WTC11 (cell line): ENCODE data around the gene COBL. TPM values are rescaled to one million over a fixed set of nuclear protein-coding genes. Genes with fewer than 3 reads are reported as not detected.

Experiments
- ATAC-seq: fragments of 200-7000 bp; cut with Tn5 transposase; 2 replicates; pipeline ENCODE4 v1.10.0; 2021; ENCODE audit warnings: mild to moderate bottlenecking, moderate library complexity
- CTCF ChIA-PET: fragments of 300-600 bp; sonication (Branson Sonifier 250); formaldehyde crosslinking; loops from one replicate; lab custom pipeline; 2021; ENCODE audit warnings: antibody characterized with exemption; lab: Charles Lee
- POLR2A ChIA-PET: fragments of 350-600 bp; sonication (Branson Sonifier 250); formaldehyde crosslinking; loops from one replicate; lab custom pipeline; 2021; ENCODE audit warnings: antibody characterized with exemption; lab: Charles Lee
- DNase-seq: peaks from one replicate; pipeline ENCODE4 v3.0.0; 2021; ENCODE audit warnings: low spot score
- H3K27ac Mint-ChIP-seq: 2 replicates; pipeline ENCODE4 v1.8.0; 2021; ENCODE audit warnings: mixed read lengths
- H3K27me3 Mint-ChIP-seq: 2 replicates; pipeline ENCODE4 v1.8.0; 2021; ENCODE audit warnings: low read depth, mild to moderate bottlenecking, moderate library complexity, mixed read lengths
- H3K36me3 Mint-ChIP-seq: 2 replicates; pipeline ENCODE4 v1.8.0; 2021; ENCODE audit warnings: mixed read lengths
- H3K4me1 Mint-ChIP-seq: 2 replicates; pipeline ENCODE4 v1.8.0; 2022; ENCODE audit warnings: mixed read lengths
- H3K4me3 Mint-ChIP-seq: 2 replicates; pipeline ENCODE4 v1.8.0; 2021; ENCODE audit warnings: mild to moderate bottlenecking, moderate library complexity, mixed read lengths
- H3K9me3 Mint-ChIP-seq: 2 replicates; pipeline ENCODE4 v1.8.0; 2021; ENCODE audit warnings: mixed read lengths
- ATF3 ChIP-seq: sonication (generic); formaldehyde crosslinking; conservative IDR thresholded peaks from 2 replicates; pipeline ENCODE4 v1.8.1; 2022; ENCODE audit warnings: mild to moderate bottlenecking, missing genetic modification reagents
- CBFB ChIP-seq: sonication (generic); formaldehyde crosslinking; IDR thresholded peaks from 2 replicates; pipeline ENCODE4 v1.8.1; 2022; ENCODE audit warnings: mild to moderate bottlenecking, low read depth, missing genetic modification reagents
- GRHL2 ChIP-seq: fragments of 250-450 bp; sonication (Bioruptor Pico); IDR thresholded peaks from 2 replicates; pipeline ENCODE4 v1.8.0; 2022; ENCODE audit warnings: mild to moderate bottlenecking, moderate library complexity; ENCODE audit not compliant: insufficient replicate concordance, severe bottlenecking
- HMGXB4 ChIP-seq: sonication (generic); formaldehyde crosslinking; IDR thresholded peaks from 2 replicates; pipeline ENCODE4 v1.8.1; 2023; ENCODE audit warnings: mild to moderate bottlenecking, moderate library complexity, missing genetic modification reagents
- JUN ChIP-seq: sonication (generic); formaldehyde crosslinking; IDR thresholded peaks from 2 replicates; pipeline ENCODE4 v1.8.0; 2023; ENCODE audit warnings: mild to moderate bottlenecking, missing genetic modification reagents
- KAT7 ChIP-seq: sonication (generic); formaldehyde crosslinking; IDR thresholded peaks from 2 replicates; pipeline ENCODE4 v1.8.1; 2023; ENCODE audit warnings: missing genetic modification reagents, mild to moderate bottlenecking, borderline replicate concordance
- MYBL2 ChIP-seq: sonication (generic); formaldehyde crosslinking; IDR thresholded peaks from 2 replicates; pipeline ENCODE4 v1.8.1; 2023; ENCODE audit warnings: mild to moderate bottlenecking, moderate library complexity, missing genetic modification reagents
- NFATC4 ChIP-seq: fragments of 250-450 bp; sonication (Bioruptor Pico); IDR thresholded peaks from 2 replicates; pipeline ENCODE4 v1.9.0; 2021; ENCODE audit warnings: mild to moderate bottlenecking
- NFYB ChIP-seq: sonication (generic); formaldehyde crosslinking; conservative IDR thresholded peaks from 2 replicates; pipeline ENCODE4 v1.8.0; 2022; ENCODE audit warnings: low read depth, missing genetic modification reagents
- NR2C2 ChIP-seq: sonication (generic); formaldehyde crosslinking; IDR thresholded peaks from 2 replicates; pipeline ENCODE4 v1.8.0; 2022; ENCODE audit warnings: mild to moderate bottlenecking, missing genetic modification reagents
- TCF7 ChIP-seq: sonication (generic); formaldehyde crosslinking; IDR thresholded peaks from 2 replicates; pipeline ENCODE4 v1.8.0; 2022; ENCODE audit warnings: mild to moderate bottlenecking, low read depth, missing genetic modification reagents, moderate library complexity
- TEAD1 ChIP-seq: sonication (generic); formaldehyde crosslinking; IDR thresholded peaks from 2 replicates; pipeline ENCODE4 v1.8.0; 2022; ENCODE audit warnings: mild to moderate bottlenecking, missing genetic modification reagents
- TEAD4 ChIP-seq: sonication (generic); formaldehyde crosslinking; IDR thresholded peaks from 2 replicates; pipeline ENCODE4 v1.8.0; 2022; ENCODE audit warnings: mild to moderate bottlenecking, missing genetic modification reagents
- ZNF121 ChIP-seq: sonication (generic); formaldehyde crosslinking; IDR thresholded peaks from 2 replicates; pipeline ENCODE4 v1.8.0; 2023; ENCODE audit warnings: missing genetic modification reagents
- ZNF219 ChIP-seq: sonication (generic); formaldehyde crosslinking; IDR thresholded peaks from 2 replicates; pipeline ENCODE4 v1.8.0; 2023; ENCODE audit warnings: missing genetic modification reagents, mild to moderate bottlenecking, borderline replicate concordance
- ZNF281 ChIP-seq: sonication (generic); formaldehyde crosslinking; IDR thresholded peaks from 2 replicates; pipeline ENCODE4 v1.8.0; 2023; ENCODE audit warnings: mild to moderate bottlenecking, missing genetic modification reagents
- total RNA-seq: library from RNA; stranded (reverse); gene quantifications from 3 replicates; pipeline ENCODE4 v1.2.3, GENCODE V29; 2021
- TF ChIP-seq, protein P1 (sequence below): fragments of 200-600 bp; IDR thresholded peaks from 2 replicates; pipeline ENCODE4 v1.8.0; 2022; ENCODE audit warnings: antibody characterized with exemption
- TF ChIP-seq, protein P2 (sequence below): sonication (generic); formaldehyde crosslinking; IDR thresholded peaks from 2 replicates; pipeline ENCODE4 v1.8.0; 2022; ENCODE audit warnings: mild to moderate bottlenecking, missing genetic modification reagents

Gene COBL
- total RNA-seq, 1 experiment from 2014 or later = 36.5 TPM

GRCh38 chr7:50978633-50979215 is 337.9 kb downstream of the COBL start (continued):
- TF ChIP-seq, protein P1, sequence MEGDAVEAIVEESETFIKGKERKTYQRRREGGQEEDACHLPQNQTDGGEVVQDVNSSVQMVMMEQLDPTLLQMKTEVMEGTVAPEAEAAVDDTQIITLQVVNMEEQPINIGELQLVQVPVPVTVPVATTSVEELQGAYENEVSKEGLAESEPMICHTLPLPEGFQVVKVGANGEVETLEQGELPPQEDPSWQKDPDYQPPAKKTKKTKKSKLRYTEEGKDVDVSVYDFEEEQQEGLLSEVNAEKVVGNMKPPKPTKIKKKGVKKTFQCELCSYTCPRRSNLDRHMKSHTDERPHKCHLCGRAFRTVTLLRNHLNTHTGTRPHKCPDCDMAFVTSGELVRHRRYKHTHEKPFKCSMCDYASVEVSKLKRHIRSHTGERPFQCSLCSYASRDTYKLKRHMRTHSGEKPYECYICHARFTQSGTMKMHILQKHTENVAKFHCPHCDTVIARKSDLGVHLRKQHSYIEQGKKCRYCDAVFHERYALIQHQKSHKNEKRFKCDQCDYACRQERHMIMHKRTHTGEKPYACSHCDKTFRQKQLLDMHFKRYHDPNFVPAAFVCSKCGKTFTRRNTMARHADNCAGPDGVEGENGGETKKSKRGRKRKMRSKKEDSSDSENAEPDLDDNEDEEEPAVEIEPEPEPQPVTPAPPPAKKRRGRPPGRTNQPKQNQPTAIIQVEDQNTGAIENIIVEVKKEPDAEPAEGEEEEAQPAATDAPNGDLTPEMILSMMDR = no peak
- no peak for TF ChIP-seq JUN (CRISPR knock-in tag)
- TF ChIP-seq HMGXB4 = no peak
- TF ChIP-seq ZNF121 = no peak
- no peak for TF ChIP-seq ATF3 (CRISPR knock-in tag)
- TF ChIP-seq TEAD4 (CRISPR knock-in tag) = no peak

- H3K9me3 Mint-ChIP-seq = peaks cover 20% of the 10 kb centered on the region
- peaks cover 9% of the 10 kb centered on the region for H3K36me3 Mint-ChIP-seq
- TF ChIP-seq NFYB (CRISPR knock-in tag) (no peak), GRHL2 (no peak), KAT7 (CRISPR knock-in tag) (no peak), NFATC4 (CRISPR knock-in tag) (no peak), MYBL2 (CRISPR knock-in tag) (no peak), TCF7 (no peak), TEAD1 (CRISPR knock-in tag) (no peak), NR2C2 (CRISPR knock-in tag) (no peak), ZNF281 (CRISPR knock-in tag) (no peak)
- H3K27ac Mint-ChIP-seq = no peak overlapping the region
- H3K27me3 Mint-ChIP-seq = no peaks in the 10 kb centered on the region; the same call in 1 of the 2 replicates
- H3K4me1 Mint-ChIP-seq = peaks cover 11% of the 10 kb centered on the region
- DNase-seq = no peak
- ATAC-seq = no peak
- CTCF ChIA-PET = no interaction called here
- POLR2A ChIA-PET = no interaction called here
- no peak overlapping the region for H3K4me3 Mint-ChIP-seq
These were observed 339.2 kb downstream of the COBL start for GRCh38 chr7:50977421-50977820.

DNA sequence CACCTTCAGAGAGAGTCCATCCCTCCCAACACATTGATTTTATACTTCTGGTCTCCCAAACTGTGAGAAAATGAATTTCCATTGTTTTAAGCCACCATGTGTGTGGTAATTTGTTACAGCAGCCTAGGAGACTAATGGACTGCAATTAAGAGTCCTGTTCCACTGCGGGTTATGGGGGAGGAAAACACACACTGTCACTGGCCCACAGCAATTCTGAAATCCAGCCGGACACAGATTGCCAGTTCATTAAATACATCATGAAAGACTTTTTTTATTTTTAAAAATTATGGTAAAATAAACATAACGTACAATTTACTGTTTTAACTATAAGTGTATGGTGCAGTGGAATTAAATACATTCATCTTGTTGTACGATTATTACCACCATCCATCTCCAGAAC is 340.5 kb downstream of the COBL start:
- Mint-ChIP-seq H3K9me3 (peaks cover 20% of the 10 kb centered on the region), H3K36me3 (peaks cover 9% of the 10 kb centered on the region), H3K27ac (no peak overlapping the region), H3K27me3 (no peaks in the 10 kb centered on the region; the same call in 1 of the 2 replicates), H3K4me1 (no peaks in the 10 kb centered on the region), H3K4me3 (no peak overlapping the region)
- DNase-seq (no peak), ATAC-seq (no peak)
- ChIA-PET CTCF (no interaction called here), POLR2A (no interaction called here)
- TF ChIP-seq, protein P2, sequence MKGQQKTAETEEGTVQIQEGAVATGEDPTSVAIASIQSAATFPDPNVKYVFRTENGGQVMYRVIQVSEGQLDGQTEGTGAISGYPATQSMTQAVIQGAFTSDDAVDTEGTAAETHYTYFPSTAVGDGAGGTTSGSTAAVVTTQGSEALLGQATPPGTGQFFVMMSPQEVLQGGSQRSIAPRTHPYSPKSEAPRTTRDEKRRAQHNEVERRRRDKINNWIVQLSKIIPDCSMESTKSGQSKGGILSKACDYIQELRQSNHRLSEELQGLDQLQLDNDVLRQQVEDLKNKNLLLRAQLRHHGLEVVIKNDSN = no peak
- no peak for TF ChIP-seq HMGXB4
- no peak for TF ChIP-seq NR2C2 (CRISPR knock-in tag)
- TF ChIP-seq CBFB (CRISPR knock-in tag) = no peak
- no peak for TF ChIP-seq ZNF219 (CRISPR knock-in tag)
